ENCODE results near the gene ADAMTS8.

GRCh38 chr11:130435671-130436070 is 7.3 kb upstream of the ADAMTS8 start:
- no peak for TF ChIP-seq EZH2 (IDR thresholded peaks at IDR 0.05)
- no peak for TF ChIP-seq POLR2AphosphoS5 (IDR thresholded peaks at IDR 0.05; ENCODE audit: borderline replicate concordance, low read depth, low read length)
